Chondrocyte (in vitro differentiated cells): ENCODE measurements around the gene CLPTM1L. TPM values are rescaled to one million over a fixed set of nuclear protein-coding genes. Genes with fewer than 3 reads are reported as not detected.

Experiments
- DNase-seq: peaks from one replicate; pipeline ENCODE4 v3.0.0; 2021; ENCODE audit warnings: mixed read lengths, low spot score
- H3K27ac Mint-ChIP-seq: one replicate; pipeline ENCODE4 v1.8.0; 2021; ENCODE audit warnings: mild to moderate bottlenecking, moderate library complexity, mixed read lengths; ENCODE audit not compliant: unreplicated experiment
- H3K27me3 Mint-ChIP-seq: 2 replicates; pipeline ENCODE4 v1.8.0; 2021; ENCODE audit warnings: low read depth, mixed read lengths
- H3K36me3 Mint-ChIP-seq: 2 replicates; pipeline ENCODE4 v1.8.0; 2021; ENCODE audit warnings: low read depth, mixed read lengths
- H3K4me1 Mint-ChIP-seq: 2 replicates; pipeline ENCODE4 v1.8.0; 2021; ENCODE audit warnings: low read depth, mild to moderate bottlenecking, mixed read lengths
- H3K4me3 Mint-ChIP-seq: one replicate; pipeline ENCODE4 v1.8.0; 2021; ENCODE audit warnings: mild to moderate bottlenecking, moderate library complexity, mixed read lengths; ENCODE audit not compliant: unreplicated experiment
- H3K9me3 Mint-ChIP-seq: 2 replicates; pipeline ENCODE4 v1.8.0; 2021; ENCODE audit warnings: low read depth, mixed read lengths
- total RNA-seq: library from RNA; stranded (reverse); gene quantifications from 3 replicates; pipeline ENCODE4 v1.2.1, GENCODE V29; 2021
- TF ChIP-seq, protein P1 (sequence below): fragments of 200-600 bp; sonication (generic); IDR thresholded peaks from 2 replicates; pipeline ENCODE4 v1.5.0; 2021; ENCODE audit warnings: antibody characterized with exemption, mild to moderate bottlenecking, moderate library complexity

The CLPTM1L gene
- total RNA-seq, 1 donor from 2014 or later = 81.6 TPM

DNA sequence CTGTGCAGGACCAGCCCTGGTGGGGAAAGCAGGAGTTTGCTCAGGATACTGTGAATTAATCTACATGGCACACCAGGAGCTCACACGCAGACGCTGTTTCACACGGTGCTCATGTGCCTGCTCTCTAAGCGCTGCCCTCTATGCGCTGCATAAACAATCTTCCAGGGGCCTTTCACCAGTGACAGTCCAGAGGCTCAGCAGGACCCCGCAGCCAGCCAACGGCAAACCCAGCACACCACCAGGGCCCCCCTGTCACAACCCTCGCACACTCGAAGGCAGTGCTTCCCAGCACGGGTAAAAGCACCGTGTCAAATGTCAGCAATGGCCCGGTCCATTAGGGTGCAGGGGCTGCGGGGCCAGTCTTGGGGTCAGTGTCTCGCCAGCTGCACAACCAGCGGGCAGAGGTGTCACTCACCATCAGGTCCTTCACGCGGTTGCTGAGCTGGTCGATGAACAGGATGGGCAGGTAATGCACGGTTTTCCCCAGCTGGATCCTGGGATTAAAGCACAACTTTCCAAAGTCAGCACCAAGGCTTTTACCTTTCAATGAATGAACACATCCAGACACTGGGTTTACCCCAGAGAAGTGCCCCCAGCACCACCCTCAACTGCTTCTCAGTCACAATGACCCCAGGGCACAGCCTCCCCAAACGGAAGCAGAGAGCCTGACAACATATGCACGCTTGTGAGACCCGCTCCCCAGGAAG lies 7.3 kb downstream of the CLPTM1L start:
- H3K4me3 Mint-ChIP-seq = no peak overlapping the region
- TF ChIP-seq, protein P1, sequence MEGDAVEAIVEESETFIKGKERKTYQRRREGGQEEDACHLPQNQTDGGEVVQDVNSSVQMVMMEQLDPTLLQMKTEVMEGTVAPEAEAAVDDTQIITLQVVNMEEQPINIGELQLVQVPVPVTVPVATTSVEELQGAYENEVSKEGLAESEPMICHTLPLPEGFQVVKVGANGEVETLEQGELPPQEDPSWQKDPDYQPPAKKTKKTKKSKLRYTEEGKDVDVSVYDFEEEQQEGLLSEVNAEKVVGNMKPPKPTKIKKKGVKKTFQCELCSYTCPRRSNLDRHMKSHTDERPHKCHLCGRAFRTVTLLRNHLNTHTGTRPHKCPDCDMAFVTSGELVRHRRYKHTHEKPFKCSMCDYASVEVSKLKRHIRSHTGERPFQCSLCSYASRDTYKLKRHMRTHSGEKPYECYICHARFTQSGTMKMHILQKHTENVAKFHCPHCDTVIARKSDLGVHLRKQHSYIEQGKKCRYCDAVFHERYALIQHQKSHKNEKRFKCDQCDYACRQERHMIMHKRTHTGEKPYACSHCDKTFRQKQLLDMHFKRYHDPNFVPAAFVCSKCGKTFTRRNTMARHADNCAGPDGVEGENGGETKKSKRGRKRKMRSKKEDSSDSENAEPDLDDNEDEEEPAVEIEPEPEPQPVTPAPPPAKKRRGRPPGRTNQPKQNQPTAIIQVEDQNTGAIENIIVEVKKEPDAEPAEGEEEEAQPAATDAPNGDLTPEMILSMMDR = no peak
- H3K27me3 Mint-ChIP-seq = no peaks in the 10 kb centered on the region
- no peaks in the 10 kb centered on the region for H3K4me1 Mint-ChIP-seq
- no peaks in the 10 kb centered on the region for H3K9me3 Mint-ChIP-seq
- no peak overlapping the region for H3K27ac Mint-ChIP-seq
- peak; percentile 70 for DNase-seq
- H3K36me3 Mint-ChIP-seq = peaks cover 19% of the 10 kb centered on the region

DNA sequence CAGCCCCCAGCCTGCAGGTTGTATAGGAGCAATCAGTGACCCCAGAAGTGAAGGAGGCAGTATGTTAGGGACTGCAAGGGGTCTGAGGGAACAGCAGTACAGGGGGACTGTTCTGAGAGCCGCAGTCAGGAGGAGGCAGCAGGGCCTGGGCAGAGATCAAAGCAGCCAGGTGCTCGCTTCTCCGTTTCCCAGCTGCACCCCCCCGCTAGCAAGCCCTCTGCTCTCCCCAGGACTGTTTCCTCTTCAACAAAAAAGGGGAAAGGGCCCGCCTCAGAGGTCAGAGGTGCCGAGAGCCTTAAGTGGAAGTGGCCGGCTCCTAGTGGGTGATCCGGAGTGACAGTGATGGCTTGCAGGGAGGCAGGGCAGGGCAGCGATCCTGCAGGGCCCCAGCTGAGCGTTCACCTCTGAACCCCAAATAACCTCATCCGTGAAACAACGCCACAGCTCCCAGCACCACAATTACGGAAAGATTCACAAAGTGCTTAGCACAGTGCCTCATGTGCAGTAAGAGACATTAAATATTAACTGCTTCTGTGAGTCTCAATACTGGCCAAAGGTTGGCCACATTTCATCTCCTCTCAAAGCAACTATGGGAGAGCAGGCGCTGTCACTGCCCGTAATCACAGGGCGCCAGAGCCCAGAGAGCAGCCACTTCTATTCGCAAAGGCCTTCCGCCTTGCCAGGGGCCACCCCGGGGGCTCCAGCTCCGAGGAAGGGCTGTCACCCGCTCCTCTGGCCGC lies 8.0 kb downstream of the CLPTM1L start:
- peak; percentile 70 for DNase-seq
- Mint-ChIP-seq H3K36me3 (peaks cover 24% of the 10 kb centered on the region), H3K27me3 (no peaks in the 10 kb centered on the region), H3K4me1 (no peaks in the 10 kb centered on the region), H3K4me3 (no peak overlapping the region), H3K9me3 (no peaks in the 10 kb centered on the region), H3K27ac (no peak overlapping the region)
- TF ChIP-seq, protein P1 = no peak

DNA sequence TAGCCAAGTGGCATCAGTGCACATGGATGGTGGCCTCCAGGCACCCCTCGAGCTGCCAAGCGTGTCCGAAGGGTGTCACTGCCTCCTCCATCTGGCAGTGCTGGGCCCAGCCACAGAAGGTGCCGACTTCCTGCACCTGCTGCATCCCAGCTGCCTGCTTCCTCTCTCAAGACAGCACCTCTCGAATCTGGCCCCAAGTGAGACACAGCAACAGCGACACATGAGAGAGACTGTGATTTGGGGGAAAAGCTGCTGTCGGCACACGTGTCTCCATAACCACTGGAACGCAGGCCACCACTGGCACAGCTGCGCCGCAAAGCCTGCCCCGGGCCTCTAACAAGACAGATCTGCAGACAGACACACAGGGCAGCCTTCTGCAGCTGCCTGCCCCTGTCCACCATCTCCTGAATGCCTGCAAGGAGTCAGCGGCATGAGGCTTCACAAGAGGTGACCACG lies 8.8 kb downstream of the CLPTM1L start:
- TF ChIP-seq, protein P1 = no peak
- Mint-ChIP-seq H3K27ac (no peak overlapping the region), H3K4me1 (no peaks in the 10 kb centered on the region), H3K4me3 (no peak overlapping the region), H3K36me3 (peaks cover 24% of the 10 kb centered on the region), H3K9me3 (no peaks in the 10 kb centered on the region), H3K27me3 (no peaks in the 10 kb centered on the region)
- DNase-seq = peak; percentile 86

DNA sequence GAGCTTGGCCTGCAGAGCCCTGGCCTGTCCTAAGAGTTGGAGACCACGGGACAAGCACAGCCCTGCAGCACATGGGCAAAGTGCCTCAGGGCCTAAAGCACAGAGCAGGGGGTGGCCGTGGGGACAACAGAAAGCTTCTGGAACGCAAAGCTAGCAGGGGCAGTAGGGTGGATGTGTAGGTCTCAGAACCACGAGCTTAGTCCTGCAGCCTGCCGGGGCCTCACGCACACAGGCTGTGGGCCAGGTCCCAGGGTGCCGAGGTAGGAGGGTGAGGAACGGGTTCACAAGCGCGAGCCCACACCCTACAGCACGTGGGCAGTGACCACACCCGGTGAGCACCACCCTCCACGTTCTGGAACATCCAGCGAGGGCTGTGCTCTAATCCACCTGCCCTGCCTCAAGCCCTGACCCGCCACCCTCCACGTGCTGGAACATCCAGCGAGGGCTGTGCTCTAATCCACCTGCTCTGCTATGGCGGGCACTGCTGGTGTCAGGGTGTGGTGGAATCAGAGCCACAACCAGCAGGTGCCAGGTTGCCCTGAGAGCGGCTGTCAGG lies 9.3 kb downstream of the CLPTM1L start:
- TF ChIP-seq, protein P1 = no peak
- peak; percentile 82 for DNase-seq
- Mint-ChIP-seq H3K4me1 (no peaks in the 10 kb centered on the region), H3K27me3 (no peaks in the 10 kb centered on the region), H3K9me3 (no peaks in the 10 kb centered on the region), H3K4me3 (no peak overlapping the region), H3K27ac (no peak overlapping the region), H3K36me3 (peaks cover 26% of the 10 kb centered on the region)

GRCh38 chr5:1334831-1335539 lies 9.9 kb downstream of the CLPTM1L start:
- peak; percentile 85 for DNase-seq
- no peaks in the 10 kb centered on the region for H3K9me3 Mint-ChIP-seq
- H3K27me3 Mint-ChIP-seq = no peaks in the 10 kb centered on the region
- no peak overlapping the region for H3K27ac Mint-ChIP-seq
- TF ChIP-seq, protein P1 = no peak
- no peak overlapping the region for H3K4me3 Mint-ChIP-seq
- peaks cover 28% of the 10 kb centered on the region for H3K36me3 Mint-ChIP-seq
- no peaks in the 10 kb centered on the region for H3K4me1 Mint-ChIP-seq
